Neural cell (in vitro differentiated cells): ENCODE data around the gene KIAA1586.

Source experiments
- CTCF ChIP-seq: fragments of 450-650 bp; IDR thresholded peaks from 2 replicates; pipeline ENCODE4 v1.5.1; 2014; ENCODE audit warnings: antibody characterized with exemption, mild to moderate bottlenecking, moderate library complexity; ENCODE audit not compliant: poor library complexity, severe bottlenecking
- EP300 ChIP-seq: fragments of 450-650 bp; conservative IDR thresholded peaks from 2 replicates; pipeline ENCODE4 v1.6.1; 2014; ENCODE audit warnings: antibody characterized with exemption, mild to moderate bottlenecking, moderate library complexity; ENCODE audit not compliant: poor library complexity, severe bottlenecking
- EZH2 ChIP-seq: fragments of 200-600, 300-800 bp; shearing (Covaris generic), sonication (generic); IDR thresholded peaks from 2 replicates; pipeline ENCODE4 v1.6.1; 2014; ENCODE audit warnings: antibody characterized with exemption, low read length, borderline replicate concordance, mild to moderate bottlenecking; ENCODE audit not compliant: insufficient read depth, poor library complexity, severe bottlenecking
- MXI1 ChIP-seq: fragments of 450-650 bp; conservative IDR thresholded peaks from 2 replicates; pipeline ENCODE4 v1.6.1; 2014; ENCODE audit warnings: antibody characterized with exemption, mild to moderate bottlenecking; ENCODE audit not compliant: poor library complexity, severe bottlenecking
- POLR2AphosphoS5 ChIP-seq: IDR thresholded peaks from 2 replicates; pipeline ENCODE4 v1.6.1; 2012
- RAD21 ChIP-seq: fragments of 450-650 bp; conservative IDR thresholded peaks from 2 replicates; pipeline ENCODE4 v1.6.1; 2014; ENCODE audit warnings: antibody characterized with exemption, mild to moderate bottlenecking, moderate library complexity
- REST ChIP-seq: IDR thresholded peaks from 2 replicates; pipeline ENCODE4 v1.6.1; 2012; ENCODE audit warnings: borderline replicate concordance
- SMC3 ChIP-seq: fragments of 450-650 bp; conservative IDR thresholded peaks from 2 replicates; pipeline ENCODE4 v1.6.1; 2014; ENCODE audit warnings: antibody characterized with exemption, mild to moderate bottlenecking, moderate library complexity; ENCODE audit not compliant: poor library complexity
- TAF1 ChIP-seq: IDR thresholded peaks from 2 replicates; pipeline ENCODE4 v1.6.1; 2012; ENCODE audit warnings: low read depth

GRCh38 chr6:57063847-57064246, 17.4 kb downstream of the KIAA1586 start:
- no peak for TF ChIP-seq POLR2AphosphoS5
- TF ChIP-seq CTCF: no peak
- TF ChIP-seq EZH2: no peak
- TF ChIP-seq REST: no peak
- no peak for TF ChIP-seq TAF1
- no peak for TF ChIP-seq MXI1
- TF ChIP-seq SMC3: no peak
- no peak for TF ChIP-seq RAD21
- no peak for TF ChIP-seq EP300
